ENCODE measurements around the gene APOL3.
"Not testable (repeated sequence)": the region's sequence is repeated elsewhere in the genome, so short reads cannot be mapped to it uniquely, and the experiment has no call there.

Gene APOL3, protein sequence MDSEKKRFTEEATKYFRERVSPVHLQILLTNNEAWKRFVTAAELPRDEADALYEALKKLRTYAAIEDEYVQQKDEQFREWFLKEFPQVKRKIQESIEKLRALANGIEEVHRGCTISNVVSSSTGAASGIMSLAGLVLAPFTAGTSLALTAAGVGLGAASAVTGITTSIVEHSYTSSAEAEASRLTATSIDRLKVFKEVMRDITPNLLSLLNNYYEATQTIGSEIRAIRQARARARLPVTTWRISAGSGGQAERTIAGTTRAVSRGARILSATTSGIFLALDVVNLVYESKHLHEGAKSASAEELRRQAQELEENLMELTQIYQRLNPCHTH

GRCh38 chr22:36160499-36160942, at the start of gene APOL3:
APOL3 (minus strand) TSS chr22:36160755; CDS start chr22:36149055, 11,700 bp downstream.
- no peak for DNase-seq

GRCh38 chr22:36210224-36210623, 49.7 kb upstream of the APOL3 start:
- no peak for DNase-seq

DNA sequence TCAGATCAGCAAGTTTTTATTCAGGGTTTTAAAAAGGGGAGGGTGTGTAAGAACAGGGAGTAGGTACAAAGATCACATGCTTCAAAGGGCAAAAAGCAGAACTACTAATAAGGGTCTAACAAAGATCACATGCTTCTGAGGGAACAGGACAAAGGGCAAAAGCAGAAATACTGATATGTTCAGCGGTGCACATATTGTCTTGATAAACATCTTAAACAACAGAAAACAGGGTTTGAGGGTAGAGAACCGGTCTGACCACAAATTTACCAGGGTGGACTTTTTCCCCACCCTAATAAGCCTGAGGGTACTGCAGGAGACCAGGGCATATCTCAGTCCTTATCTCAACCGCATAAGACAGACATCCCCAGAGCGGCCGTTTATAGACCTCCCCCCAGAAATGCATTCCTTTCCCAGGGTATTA, 48.9 kb upstream of the APOL3 start:
- not testable (repeated sequence) for DNase-seq

DNA sequence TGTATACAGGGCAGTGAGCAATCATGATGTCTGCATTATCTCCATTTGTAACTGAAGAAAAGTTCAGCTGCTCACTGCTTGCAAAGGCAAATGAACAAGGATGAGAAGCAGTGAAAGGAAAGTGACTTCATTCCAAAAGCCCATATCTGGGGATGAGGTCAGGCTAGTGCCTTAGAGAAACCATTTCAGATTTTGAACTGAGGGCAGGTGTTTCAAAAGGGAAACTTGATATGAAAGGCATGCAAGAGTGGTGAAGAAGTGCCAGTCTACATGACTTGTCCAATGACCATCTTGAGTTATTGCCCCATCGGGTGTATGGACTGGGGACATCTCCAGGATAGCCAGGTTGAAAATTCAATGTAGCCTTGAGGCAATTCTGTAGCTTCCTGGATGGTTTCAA, 48.4 kb upstream of the APOL3 start:
- no peak for DNase-seq

DNA sequence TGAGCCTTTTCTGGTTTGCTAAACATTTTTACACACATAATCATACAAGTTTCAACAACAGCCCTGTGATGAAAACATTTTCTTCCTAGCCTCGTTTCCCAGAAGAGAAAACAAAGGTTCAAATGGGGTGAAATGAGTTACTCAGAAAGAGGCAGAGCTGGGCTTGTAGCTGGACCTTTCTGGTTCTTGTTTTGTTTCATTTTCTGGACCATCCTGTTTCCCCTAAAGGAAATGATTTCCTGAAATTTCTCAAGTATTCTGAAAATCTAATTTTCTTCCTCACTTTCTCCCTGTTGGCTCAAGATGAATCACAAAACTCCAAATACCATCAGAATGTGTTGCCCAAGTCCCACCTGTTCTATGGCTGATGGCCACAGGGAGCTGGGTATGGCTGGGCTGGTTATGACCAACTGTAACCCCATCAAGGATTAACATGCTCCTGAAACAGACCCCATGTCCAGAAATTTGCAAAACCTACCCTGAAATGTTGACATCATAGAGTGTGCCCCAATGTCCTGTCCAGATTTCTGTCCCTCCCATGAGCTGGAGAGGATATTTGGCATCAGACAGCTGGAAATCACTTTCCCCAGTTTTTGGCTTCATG, 47.7 kb upstream of the APOL3 start:
- DNase-seq = no peak

- no peak for DNase-seq
Measured at GRCh38 chr22:36206255-36206654, 45.7 kb upstream of the APOL3 start.

- DNase-seq = not testable (repeated sequence)
Measured at GRCh38 chr22:36205573-36205972, 45.0 kb upstream of the APOL3 start.

DNA sequence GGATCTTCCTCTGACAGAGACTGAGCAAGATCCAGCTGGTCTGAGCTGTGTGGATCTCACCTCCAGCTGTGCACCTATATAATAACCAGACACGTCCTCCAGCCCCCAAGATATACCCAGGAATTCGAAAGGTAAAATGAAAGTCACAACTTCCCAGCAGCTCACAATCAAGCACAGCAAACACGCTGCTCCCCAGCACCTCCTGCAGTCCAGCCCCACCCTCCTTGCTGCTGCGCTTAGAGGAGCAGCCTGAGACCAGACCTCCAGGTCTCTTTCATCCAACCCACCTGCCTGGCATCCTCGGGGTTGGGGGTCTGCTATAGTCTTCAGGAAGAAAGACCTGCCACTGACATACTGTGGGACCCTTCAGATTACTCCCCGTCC, 44.1 kb upstream of the APOL3 start:
- no peak for DNase-seq

DNA sequence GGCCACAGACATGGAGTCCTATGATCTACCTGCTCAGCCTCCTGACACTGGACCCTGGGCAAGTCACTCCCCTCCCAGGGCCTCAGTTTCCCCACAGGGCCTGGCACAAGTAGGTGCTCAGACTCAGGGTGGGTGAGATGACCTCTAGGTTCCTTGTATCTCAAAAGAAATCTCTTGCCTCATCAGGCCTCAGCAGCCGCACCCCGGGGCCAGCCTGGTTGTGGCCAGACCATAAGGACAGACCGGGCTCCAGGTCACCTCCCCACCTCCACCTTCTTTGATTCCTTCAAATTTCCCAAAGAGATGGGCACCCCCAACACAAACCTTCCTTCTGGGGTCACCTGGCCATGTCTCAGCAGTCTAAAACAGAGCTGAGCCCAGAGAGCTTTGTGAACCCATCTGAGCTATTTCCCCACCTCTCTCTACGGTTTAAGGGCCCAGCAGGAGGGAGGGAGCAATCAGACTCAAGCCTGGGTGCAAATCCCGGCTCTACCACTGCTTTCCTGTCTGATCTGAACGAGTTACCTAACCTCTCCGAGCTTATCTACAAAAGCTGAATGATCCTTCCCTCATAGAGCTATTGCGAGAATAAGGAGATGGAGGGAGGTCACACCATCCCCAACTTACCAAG, 43.6 kb upstream of the APOL3 start:
- DNase-seq = no peak

DNA sequence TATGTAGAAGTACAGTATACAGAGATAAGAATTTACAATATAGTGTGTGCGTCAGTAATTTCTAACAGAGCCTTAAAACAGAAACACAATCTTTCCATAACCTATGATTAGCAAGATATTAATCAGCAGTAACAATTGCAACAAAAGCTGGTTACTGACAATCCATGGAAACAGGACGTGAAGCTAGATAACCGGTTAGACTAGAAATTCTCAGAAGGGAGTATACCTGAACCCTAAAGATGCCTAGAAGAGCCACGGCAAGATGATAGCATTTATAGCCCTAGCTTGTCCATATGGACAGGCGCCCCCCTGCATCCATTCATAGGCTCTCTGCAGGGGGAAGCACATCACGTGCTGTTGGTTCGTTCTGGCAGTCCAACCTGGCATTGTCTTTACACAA, 42.9 kb upstream of the APOL3 start:
- DNase-seq = not testable (repeated sequence)

DNA sequence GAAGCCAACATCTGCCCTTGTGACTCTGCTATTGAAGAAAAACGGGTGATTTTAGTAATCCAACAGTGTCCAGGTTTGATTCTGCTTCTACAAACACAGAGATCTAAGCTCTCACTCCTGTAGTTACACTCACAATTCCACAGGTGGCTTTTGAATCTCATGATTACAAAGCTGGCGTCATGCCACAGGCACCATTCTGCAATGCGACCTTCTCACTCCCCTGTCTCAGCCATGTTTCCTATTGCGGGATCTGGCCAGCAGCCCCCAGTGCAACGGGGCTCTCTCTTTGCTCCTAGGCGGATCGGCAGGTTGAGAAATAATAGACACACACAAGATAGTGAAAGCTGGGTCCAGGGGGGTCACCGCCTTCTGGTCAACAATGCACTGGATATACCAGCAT, 42.4 kb upstream of the APOL3 start:
- DNase-seq = not testable (repeated sequence)

DNA sequence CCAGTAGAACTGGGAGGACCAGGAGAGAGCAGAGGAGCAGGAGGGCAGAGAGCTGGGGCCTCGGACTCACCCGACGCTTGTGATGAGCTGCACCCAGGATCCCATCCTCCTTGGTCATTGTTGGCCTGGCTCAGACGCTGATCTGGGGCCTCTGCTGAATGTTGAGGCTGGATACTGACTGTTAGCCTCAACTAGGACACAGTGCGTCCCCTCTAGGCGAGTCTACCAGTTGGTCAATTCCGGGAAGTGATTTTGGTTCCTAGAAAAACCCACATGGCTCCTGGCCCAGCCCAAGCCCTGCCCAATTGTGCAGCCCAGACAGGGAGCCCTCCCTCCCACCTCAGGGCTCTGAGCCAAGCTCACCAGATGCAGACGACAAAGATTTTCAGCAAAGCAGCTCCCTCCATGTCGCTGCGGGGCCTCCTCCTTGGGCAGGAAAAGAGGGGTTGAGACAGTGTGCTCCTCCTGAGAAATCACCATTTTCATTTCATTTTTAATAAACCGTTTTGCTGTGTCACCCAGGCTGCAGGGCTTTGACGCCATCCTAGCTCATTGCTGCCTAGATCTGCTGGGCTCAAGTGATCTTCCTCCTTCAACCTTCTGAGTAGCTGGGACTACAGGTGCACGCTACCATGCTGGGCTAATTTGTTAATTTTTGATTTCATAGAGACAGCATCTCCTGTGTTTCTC, 41.2 kb upstream of the APOL3 start, which contains the start of gene APOL4:
Gene APOL4, minus strand, starts transcription at position 180 of the 690 bp plus-strand sequence. Its CDS starts 75 bp downstream, at position 105.
- no peak for DNase-seq

DNA sequence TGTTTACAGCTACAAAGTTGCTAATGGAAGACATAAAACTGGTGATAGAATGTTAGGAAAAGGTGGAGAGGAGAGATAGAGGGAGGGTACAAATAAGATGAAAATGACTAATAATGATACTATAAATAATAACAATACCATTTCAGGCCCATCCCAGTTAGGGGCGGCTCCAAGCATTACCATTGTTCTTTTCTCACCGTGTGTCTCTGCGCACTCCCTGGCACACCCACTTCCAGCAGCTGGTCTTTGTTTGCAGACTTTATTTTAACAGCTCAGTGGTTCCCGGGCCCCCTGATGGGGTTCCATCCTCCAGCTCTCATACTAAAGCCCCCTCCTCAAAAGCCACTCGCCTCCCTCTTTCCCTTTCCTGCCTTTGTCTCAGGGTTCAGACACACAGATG, 40.5 kb upstream of the APOL3 start:
- DNase-seq = not testable (repeated sequence)

DNA sequence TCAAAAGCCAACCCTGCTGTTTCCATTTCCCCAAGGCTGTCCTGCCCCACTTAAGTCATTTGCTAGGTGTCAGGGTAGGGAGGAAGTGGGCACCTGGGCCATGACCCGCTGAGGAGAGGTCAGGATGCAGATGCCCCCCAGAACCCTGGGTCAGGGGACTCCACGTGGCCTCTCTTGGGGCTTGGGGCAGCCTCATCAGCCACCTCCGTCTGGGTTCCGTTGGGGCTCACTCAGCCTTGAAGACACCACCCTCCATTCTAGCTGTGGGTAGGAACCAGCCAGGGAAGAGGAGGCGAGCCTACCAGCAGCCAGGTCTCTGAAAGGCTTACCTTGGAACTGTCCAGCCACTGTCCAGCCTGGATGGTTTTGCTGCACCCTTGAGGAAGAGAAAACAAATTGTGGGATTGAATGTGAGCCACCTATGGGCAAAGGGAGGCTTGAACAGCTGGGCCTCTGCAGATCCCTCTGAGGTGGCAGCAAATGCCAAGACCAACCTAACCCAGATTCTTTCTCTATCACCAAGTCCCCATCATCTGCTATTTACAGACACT, 38.5 kb upstream of the APOL3 start:
- no peak for DNase-seq

- no peak for DNase-seq
Measured at GRCh38 chr22:36198536-36198935, 38.0 kb upstream of the APOL3 start.

GRCh38 chr22:36197514-36198146, 37.1 kb upstream of the APOL3 start:
- no peak for DNase-seq

DNA sequence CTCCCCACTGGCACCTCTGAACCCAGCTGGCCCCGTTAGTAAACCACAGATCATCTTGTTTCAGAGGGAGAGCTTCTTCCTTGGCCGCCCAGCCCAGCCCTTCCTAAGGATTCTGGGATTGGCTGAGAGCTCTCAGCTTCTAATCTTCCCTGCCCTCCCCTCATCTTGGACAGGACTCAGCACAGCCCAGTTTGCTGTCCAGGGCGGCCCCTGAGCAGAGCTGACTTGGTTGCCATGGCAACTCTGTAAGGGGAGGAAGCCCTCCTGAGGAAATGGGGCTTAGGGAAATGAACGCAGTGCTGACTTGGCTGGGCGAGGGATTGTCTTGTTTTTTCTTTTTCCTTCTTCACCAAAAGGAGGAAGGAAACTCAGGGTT, 36.5 kb upstream of the APOL3 start:
- DNase-seq = no peak

DNA sequence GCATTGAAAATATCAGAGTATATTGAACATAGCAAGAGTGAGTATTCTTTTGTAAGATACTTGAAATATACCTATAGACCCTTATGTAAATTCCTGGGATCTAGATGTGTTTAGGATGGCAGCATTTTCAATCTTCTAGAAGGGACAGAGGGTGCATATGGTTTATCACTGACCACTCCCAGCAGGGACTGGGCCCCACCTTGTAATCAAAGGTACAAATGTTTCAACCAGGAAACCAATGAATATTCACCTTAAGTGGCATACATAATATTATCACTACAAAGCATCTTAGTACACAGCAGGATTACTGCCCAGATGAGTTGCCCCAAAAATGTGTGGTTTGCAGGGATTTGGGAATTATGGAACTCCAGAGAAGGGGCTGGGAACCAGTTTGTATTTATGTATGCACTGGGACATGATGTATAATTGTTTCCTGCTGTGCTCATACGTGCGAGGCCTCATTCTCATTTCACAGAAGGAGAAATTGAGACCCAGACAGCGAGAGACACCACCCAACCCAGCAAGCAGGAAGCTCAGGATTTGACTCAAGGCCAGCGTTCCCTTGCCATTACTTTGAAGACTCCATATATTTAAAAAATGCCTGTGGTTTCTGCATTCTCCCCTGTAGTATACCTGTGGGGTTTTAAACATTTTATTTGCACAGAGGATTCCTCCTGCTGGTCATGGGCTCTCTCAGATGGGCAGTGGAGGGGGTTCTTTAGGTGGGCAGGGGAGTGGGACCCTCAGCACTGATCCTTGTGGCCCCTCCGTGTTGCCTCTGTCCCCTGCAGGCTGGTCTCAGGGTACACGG, 35.9 kb upstream of the APOL3 start:
- DNase-seq = no peak

- DNase-seq = no peak
Measured at GRCh38 chr22:36194971-36195370, 34.4 kb upstream of the APOL3 start.

GRCh38 chr22:36194385-36194784, 33.8 kb upstream of the APOL3 start:
- no peak for DNase-seq

DNA sequence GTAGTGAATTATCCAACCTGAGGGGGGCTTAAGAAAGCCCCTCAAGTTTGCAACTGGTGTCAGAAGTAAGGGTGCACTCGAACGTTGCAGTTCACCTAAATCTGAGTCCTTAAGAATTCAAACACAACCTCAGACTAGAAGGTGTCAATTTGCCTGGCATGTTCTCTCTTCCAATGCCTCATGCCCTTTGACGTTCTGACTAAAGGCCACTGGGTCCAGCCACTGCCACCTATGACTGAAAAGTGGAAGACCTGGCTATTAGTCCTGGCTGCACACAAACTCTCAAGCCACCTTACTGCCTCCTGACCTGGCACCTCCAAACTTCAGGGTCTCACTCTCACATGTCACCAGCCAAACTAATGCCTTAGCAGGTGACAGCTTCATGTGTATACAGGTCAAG, 33.0 kb upstream of the APOL3 start:
- no peak for DNase-seq

GRCh38 chr22:36193171-36193570, 32.6 kb upstream of the APOL3 start:
- DNase-seq = no peak
